HG02759 (cell line): ENCODE data around the gene PAX5.
A peak's percentile ranks its signal among the peaks of the same experiment; 100 is the strongest.
"Not testable (repeated sequence)": the region's sequence is repeated elsewhere in the genome, so short reads cannot be mapped to it uniquely, and the experiment has no call there.

Source experiments
- ATAC-seq: cut with Tn5 transposase; IDR thresholded peaks from one replicate; pipeline ENCODE4 v1.9.1; 2021; ENCODE audit warnings: mild to moderate bottlenecking, moderate library complexity; ENCODE audit not compliant: unreplicated experiment

The PAX5 gene

DNA sequence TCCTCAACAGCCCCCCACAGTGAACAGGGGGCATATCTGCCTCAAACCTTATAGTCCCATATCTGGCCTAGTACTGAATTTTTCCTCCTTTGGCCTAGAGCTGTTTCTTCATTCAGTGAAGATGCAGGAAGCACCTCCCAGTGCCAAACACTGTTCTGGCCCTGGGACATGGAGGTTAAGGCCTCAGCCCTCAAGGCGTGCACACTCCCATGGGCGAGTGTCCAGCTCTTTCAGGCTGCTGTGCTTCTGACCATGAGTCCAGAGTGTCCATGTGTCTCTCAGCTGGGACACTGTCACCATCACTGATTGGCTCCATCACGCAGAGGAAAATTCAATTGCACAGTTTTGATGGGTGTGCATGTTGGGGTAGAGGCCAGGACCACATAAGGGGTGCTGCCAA lies 151.5 kb downstream of the PAX5 start:
- no peak for ATAC-seq

DNA sequence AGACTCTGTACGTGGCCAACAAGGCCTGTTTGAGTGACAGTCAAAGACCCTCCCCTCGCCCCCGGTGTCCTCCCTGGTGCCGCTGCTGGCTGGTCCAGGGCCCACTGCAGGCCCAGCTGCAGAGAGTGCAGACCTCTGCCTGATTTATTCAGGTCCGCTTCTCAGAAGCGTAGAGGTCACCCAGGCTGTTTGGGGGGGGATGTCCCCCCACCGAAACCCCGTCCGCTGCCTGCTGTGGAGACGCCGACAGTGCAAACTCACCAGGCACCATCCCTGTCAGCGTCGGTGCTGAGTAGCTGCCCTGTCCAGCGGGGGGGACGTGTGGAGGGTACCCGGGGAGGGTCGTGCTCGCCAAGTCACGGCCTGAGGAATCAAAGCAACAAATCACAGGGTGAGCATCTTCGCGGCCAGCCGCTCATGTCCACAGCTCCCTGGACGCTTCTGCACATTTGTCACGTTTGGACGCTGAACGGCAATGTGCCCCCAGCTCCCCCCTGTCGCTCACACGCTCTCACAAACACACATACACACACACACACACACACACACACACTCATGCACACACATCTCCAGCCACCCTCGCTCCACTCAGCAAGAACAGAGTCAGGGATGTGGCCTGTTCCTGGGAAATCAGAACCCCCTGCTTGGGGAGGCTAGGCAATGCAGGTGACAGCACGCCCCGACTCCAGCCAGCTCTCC lies 152.2 kb downstream of the PAX5 start:
- ATAC-seq: no peak

DNA sequence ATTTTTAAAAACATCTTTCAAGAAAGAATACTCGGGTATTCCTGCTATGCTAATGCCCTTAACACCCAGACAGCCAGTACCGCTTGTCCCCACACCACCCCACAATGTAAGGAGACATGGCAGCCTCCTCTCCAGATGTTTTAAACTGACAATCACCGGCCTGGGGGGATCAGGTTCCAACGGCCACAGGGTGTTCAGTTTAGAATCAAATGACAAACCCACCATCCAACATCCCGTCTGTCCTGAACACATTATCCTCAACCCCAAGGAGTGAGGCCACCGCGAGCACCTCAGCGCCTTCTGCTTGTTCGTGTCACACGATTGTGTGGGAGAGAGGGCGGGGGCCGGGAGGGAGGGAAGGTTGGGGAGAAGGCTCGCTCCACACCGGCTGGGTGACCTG lies 152.8 kb downstream of the PAX5 start:
- ATAC-seq: no peak

DNA sequence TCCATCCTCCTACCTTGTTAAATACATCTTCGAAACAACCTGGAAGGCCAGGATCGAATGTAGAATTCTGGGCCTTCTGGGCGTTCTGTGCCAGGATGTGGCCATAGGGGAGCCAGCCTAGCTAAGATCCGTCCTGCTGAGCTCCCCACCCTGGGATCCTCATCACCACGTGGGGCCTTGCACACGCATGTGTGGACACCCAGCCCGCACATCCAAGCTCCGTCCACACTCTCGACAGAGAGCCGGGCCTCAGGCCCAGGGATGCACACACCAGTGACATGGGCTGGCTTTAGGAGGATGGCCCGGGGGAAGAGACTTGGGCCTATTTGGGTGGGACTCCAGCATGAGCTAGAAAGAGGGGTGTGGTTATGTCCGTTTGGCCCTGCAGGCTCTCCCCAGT lies 154.0 kb downstream of the PAX5 start:
- ATAC-seq: no peak

DNA sequence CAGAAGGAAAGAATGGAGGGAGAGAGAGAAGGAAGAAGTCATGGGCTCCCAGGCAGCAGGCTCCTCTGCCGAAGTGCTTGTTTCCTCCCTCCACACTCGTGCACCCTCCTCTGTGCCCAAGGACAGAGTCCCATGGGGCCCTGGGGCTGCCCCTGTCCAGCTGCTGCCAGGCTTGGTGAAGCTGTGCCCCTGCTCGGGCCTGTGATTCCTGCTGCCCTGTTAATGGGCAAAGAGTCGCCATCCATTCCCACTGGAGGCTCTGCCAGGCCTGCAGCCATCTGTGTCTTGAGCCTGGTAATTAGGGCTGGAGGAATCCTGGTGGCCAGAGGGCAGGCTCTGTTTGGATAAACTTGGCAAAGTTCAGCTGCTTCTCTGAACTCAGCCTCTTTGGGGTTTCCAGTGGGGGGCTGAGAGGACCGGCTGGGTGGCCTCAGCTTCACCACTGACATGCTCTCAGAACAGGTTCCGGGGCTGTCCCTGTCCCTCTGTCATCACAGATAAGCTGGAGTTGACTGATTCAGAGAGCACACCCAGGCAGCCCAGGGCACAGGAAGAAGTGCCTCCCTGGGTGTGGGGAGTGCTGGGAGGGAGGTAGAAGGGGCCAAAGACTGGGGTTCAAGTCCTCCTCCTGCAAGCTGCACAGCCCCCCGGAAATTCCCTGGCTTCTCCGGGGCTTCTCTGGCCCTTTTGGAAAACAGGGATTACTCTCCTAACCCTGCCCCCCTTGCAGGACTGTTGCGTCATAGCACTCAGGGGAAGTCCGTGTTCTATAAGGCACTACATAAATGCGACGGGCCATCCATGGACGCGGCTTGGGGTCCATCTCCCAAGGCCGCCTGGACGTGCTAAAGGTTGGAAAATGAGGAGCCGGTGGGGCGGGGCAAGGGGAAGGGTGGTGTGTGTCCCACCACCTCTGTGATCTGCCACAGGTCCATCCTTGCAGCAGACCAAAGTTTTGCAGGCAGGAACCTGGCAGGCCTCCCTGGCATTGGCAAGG lies 154.8 kb downstream of the PAX5 start:
- ATAC-seq: peak; percentile 76

GRCh38 chr9:36877239-36877638 lies 156.8 kb downstream of the PAX5 start:
- ATAC-seq: no peak

- no peak for ATAC-seq
These were observed 158.0 kb downstream of the PAX5 start for GRCh38 chr9:36876056-36876455.

GRCh38 chr9:36874921-36875320 lies 159.1 kb downstream of the PAX5 start:
- ATAC-seq: no peak

- ATAC-seq: no peak
These were observed 159.8 kb downstream of the PAX5 start for GRCh38 chr9:36874261-36874660.

DNA sequence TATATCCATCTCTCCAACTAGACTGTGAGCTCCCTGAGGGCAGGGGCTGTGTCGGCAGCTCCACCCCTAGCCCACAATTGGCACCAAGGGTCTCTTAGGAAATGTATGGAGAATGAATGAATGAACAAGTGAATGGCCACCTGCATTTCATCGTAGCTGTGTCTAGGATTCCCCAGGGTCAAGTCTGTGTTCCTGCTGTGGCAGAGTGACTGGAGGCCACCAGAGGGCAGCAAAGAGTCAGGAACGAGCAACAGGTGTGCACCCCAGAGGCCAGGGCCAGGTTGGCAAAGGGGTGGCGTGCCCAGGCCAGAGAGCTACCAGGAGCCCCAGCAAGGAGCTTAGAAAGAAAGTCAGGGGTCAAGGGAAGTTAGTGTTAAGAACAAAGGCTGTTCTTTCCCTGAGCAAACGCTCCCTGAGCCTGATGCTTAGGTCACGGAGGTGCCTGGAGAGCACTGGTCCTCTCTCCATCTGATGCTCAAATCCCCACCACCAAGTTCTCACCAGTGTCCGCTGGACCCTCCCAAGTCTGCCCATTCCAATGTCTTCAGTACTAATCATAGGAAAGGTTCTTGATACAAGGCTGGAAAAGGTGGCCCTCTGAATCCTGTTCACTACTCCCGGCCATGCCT lies 160.7 kb downstream of the PAX5 start:
- peak; percentile 67 for ATAC-seq

DNA sequence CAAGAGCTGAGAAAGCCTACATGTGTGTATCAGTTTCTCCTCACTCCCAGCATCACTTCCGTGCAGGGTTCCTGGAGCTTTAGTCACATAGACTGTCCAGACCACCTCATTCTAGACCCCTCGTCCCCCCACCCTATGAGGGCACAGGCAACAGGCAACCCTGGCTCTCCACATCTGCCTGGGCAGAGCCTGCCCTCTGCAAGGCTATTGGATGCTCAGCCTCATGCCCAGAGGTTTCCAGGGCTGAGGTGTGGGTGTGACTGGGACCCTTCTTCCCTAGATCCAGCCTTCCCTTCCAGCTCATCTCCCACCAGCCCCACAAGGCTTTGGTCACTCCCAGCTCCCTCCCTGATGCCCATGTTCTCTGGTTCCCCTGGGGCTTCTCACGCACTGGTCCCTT lies 161.4 kb downstream of the PAX5 start:
- ATAC-seq: no peak

DNA sequence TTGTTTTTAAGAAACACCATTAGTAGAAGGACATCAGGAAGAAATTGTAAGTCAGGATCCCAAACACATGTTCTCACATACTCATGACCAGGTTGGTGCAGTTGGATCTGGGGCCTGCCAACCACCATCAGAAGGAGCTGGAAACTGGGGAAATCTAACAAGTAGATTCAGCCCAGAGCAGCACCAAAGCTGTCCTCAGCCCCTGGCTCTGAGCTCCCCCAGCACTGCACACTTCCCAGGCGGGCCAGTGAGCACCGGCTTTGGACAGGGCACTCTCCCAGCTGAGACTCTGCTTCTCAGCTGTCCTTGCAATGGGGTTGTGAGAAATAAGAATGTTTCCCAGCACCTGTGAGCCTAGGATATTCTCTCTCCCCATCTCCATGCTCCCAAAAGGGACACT lies 162.5 kb downstream of the PAX5 start:
- no peak for ATAC-seq

GRCh38 chr9:36870960-36871359 lies 163.1 kb downstream of the PAX5 start:
- ATAC-seq: no peak

DNA sequence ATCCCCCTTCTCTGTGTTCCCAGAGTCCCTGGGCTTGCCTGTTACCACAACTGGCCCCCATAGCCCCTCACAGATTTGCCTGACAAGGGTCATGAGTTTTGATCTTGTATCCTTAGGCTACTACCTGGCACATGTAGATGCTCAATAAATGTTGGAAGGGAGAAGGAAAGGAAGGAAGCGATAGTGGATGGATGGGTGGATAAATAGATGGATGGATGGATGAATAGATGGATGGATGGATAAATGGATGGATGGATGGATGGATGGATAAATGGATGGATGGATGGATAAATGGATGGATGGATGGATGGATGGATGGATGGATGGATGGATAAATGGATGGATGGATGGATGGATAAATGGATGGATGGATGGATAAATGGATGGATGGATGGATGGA lies 164.5 kb downstream of the PAX5 start:
- ATAC-seq: not testable (repeated sequence)

DNA sequence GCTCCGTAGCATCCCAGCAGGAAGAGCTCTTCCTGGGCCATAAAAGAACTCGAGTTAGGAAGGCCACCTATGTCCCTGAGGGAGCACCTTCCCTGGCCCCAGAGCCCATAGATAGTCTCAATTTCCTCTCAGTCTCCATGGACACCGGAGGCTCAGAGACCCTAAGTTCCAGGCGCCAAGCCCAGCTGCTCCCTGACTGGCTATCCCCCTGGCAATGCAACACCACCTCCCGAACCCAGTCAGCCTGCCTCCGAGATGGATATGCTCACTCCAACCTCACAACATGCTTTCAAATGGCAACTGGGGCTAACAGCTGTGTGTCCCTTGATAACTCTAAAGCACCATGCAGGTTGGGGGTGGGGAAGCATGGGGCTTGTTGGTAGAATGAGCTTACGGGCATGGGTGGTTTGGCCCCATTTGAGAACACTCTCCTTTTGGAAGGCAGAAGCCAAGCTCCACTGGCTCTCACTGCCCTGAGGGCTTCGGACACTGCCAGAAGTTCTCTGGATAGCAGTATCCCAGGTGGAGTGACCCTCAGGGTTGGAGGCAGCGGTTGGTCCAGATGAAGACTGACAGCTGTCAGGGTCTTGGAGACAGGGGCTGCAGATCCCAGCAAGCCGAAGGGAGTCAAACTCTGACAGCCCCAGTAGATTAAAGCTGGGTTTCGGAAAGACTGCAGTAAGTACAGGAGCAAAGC lies 165.3 kb downstream of the PAX5 start:
- ATAC-seq: no peak

- ATAC-seq: no peak
These were observed 166.2 kb downstream of the PAX5 start for GRCh38 chr9:36867672-36868471.

- ATAC-seq: no peak
These were observed 166.8 kb downstream of the PAX5 start for GRCh38 chr9:36867241-36867640.

- ATAC-seq: no peak
These were observed 167.2 kb downstream of the PAX5 start for GRCh38 chr9:36866840-36867239.

DNA sequence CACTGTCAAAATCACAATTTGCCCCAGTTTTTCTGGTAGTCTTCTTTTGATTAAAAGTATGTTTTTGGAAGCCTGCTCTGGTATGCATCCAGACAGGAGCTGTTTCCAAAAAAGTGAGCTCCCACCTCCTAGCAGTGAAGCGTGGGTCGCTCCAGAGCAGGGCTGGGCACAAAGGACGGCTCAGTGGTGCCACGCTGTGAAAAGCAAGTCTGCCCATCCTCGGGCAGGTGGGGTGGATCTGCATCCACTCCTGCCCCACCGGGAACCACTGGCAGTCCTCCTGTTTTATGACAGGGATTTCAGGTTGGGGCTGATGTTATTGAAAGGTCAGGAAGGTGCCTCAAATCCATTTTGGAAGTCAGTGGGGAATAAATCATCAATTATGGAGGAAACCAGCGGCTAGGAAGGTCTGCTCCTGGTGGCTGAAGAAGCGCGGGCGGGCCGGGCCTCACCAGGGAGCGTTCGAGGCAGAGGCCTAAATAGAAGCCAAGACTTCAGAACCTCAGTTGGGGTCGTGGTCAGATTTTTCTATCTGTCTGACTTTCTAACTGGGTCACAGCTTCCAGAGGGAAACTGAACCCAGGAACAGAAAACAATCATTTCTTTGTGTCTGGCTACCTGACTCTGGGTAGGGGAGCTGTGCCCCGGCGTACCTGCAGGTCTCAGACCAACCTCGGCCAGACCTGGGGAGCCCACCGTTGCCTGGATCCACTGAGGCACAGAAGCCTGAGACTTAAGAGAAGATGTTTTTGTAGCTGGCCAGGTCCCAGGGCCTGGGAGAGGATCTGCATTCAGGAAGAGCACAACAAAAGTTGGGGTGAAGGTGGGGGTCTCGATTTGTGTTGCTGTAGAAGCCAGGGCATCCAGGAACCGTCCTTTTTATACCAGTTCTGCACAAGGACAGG lies 168.1 kb downstream of the PAX5 start:
- ATAC-seq: no peak
